Activated CD4-positive, alpha-beta memory T cell treated with anti-CD3 and anti-CD28 coated beads, Interleukin-2, amount 10 ng/mL, durations not matched to agents 7 days and 5 days (primary cell): ENCODE results near the gene THSD7A. TPM values are rescaled to one million over a fixed set of nuclear protein-coding genes. Genes with fewer than 3 reads are reported as not detected.

Experiments
- CTCF ChIA-PET: fragments of 350-600 bp; sonication (Branson Sonifier 250); formaldehyde crosslinking; loops from one replicate; lab custom pipeline; 2021; ENCODE audit warnings: antibody characterized with exemption, inconsistent platforms; lab: Charles Lee
- POLR2A ChIA-PET: fragments of 350-600 bp; sonication (Branson Sonifier 250); formaldehyde crosslinking; loops from one replicate; lab custom pipeline; 2021; ENCODE audit warnings: antibody characterized with exemption; lab: Charles Lee
- DNase-seq: peaks from one replicate; pipeline ENCODE4 v3.0.0-alpha.2; 2020
- H3K27ac Mint-ChIP-seq: one replicate; pipeline ENCODE4 v1.8.0; 2021; ENCODE audit warnings: mild to moderate bottlenecking, mixed read lengths
- H3K27me3 Mint-ChIP-seq: one replicate; pipeline ENCODE4 v1.8.0; 2021; ENCODE audit warnings: mixed read lengths
- H3K36me3 Mint-ChIP-seq: one replicate; pipeline ENCODE4 v1.8.0; 2021; ENCODE audit warnings: low read depth, mixed read lengths
- H3K4me1 Mint-ChIP-seq: one replicate; pipeline ENCODE4 v1.8.0; 2021; ENCODE audit warnings: mixed read lengths
- H3K4me3 Mint-ChIP-seq: one replicate; pipeline ENCODE4 v1.8.0; 2021; ENCODE audit warnings: mild to moderate bottlenecking, mixed read lengths
- H3K9me3 Mint-ChIP-seq: one replicate; pipeline ENCODE4 v1.8.0; 2021; ENCODE audit warnings: mixed read lengths
- total RNA-seq, 2 experiments: library from RNA; stranded (reverse); gene quantifications; one replicate each; pipeline ENCODE4 v1.2.3, GENCODE V29; 2021

THSD7A gene
- total RNA-seq, 2 experiments from 2014 or later, result not detected

DNA sequence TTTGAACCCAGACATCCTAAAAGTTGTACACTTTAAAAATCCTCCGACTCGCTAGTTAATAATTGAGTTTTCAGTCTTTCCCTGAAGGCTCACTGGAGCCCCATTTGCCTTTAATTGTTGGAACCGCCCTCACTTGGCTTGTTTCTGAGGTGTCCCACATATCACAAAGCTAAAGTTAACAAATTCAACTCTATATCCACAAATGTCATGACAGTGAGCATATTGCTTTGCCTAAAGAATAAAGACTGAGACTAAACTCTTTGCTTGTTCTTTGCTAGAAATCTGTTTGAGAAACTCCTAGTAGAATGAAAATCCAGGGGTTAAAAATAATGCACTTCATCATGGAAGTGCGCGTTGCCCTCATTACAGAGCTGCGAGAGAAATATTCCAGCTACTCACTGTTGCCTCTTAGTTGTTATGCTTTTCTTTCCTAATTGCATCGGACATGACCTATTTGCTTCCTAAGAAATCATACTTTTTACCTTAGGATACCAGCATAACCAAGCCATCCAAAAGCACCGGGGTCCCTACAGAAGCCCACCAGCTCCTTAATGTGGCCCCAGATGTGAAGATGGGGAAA is 752 bp downstream of the THSD7A start:
- Mint-ChIP-seq H3K36me3 (no peaks in the 10 kb centered on the region), H3K9me3 (no peaks in the 10 kb centered on the region), H3K27me3 (peaks cover 31% of the 10 kb centered on the region), H3K4me3 (no peak overlapping the region), H3K4me1 (peaks cover 9% of the 10 kb centered on the region), H3K27ac (no peak overlapping the region)
- ChIA-PET POLR2A (no interaction called here), CTCF (no interaction called here)
- DNase-seq, result no peak

- Mint-ChIP-seq H3K4me1 (peaks cover 9% of the 10 kb centered on the region), H3K27ac (no peak overlapping the region), H3K36me3 (no peaks in the 10 kb centered on the region), H3K27me3 (peaks cover 31% of the 10 kb centered on the region), H3K4me3 (no peak overlapping the region), H3K9me3 (no peaks in the 10 kb centered on the region)
- ChIA-PET CTCF (no interaction called here), POLR2A (no interaction called here)
- DNase-seq, result no peak
These were observed 1.3 kb downstream of the THSD7A start for GRCh38 chr7:11830582-11831155.

- peaks cover 9% of the 10 kb centered on the region for H3K4me1 Mint-ChIP-seq
- H3K27me3 Mint-ChIP-seq, result peaks cover 31% of the 10 kb centered on the region
- POLR2A ChIA-PET, result no interaction called here
- H3K27ac Mint-ChIP-seq, result no peak overlapping the region
- no peaks in the 10 kb centered on the region for H3K9me3 Mint-ChIP-seq
- no peaks in the 10 kb centered on the region for H3K36me3 Mint-ChIP-seq
- H3K4me3 Mint-ChIP-seq, result no peak overlapping the region
- DNase-seq, result no peak
- CTCF ChIA-PET, result no interaction called here
These were observed 2.0 kb downstream of the THSD7A start for GRCh38 chr7:11829954-11830353.

DNA sequence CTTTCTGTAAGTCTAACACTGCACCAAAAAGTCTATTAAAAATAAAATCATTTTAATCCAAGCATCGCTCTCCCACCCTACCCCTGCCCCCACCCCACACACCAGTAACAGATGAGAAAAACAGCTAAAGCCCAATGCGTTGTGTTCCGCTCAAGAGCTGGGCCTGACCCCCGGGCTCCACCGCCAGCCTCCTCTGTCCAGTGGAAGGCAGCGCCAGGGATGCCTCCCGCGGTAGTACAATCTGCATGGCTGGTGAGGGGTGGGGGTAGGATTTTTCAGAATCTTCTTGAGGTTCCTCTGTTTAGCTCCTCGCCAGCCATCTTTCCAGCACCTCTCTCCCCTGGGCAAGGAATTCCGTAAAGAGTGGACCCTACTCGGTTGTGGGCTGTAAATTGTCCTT is 12.1 kb downstream of the THSD7A start:
- Mint-ChIP-seq H3K4me3 (no peak overlapping the region), H3K27ac (no peak overlapping the region), H3K27me3 (no peaks in the 10 kb centered on the region), H3K9me3 (no peaks in the 10 kb centered on the region), H3K36me3 (no peaks in the 10 kb centered on the region), H3K4me1 (no peaks in the 10 kb centered on the region)
- POLR2A ChIA-PET, result no interaction called here
- CTCF ChIA-PET, result no interaction called here
- DNase-seq, result no peak

- DNase-seq, result no peak
- H3K4me1 Mint-ChIP-seq, result no peaks in the 10 kb centered on the region
- H3K27ac Mint-ChIP-seq, result no peak overlapping the region
- no peaks in the 10 kb centered on the region for H3K27me3 Mint-ChIP-seq
- POLR2A ChIA-PET, result no interaction called here
- no peaks in the 10 kb centered on the region for H3K9me3 Mint-ChIP-seq
- CTCF ChIA-PET, result no interaction called here
- no peaks in the 10 kb centered on the region for H3K36me3 Mint-ChIP-seq
- no peak overlapping the region for H3K4me3 Mint-ChIP-seq
These were observed 12.7 kb downstream of the THSD7A start for GRCh38 chr7:11819271-11819670.

GRCh38 chr7:11818281-11818680 is 13.7 kb downstream of the THSD7A start:
- no peak for DNase-seq
- H3K27me3 Mint-ChIP-seq, result no peaks in the 10 kb centered on the region
- H3K27ac Mint-ChIP-seq, result no peak overlapping the region
- CTCF ChIA-PET, result no interaction called here
- no peak overlapping the region for H3K4me3 Mint-ChIP-seq
- H3K4me1 Mint-ChIP-seq, result no peaks in the 10 kb centered on the region
- no peaks in the 10 kb centered on the region for H3K36me3 Mint-ChIP-seq
- POLR2A ChIA-PET, result no interaction called here
- H3K9me3 Mint-ChIP-seq, result no peaks in the 10 kb centered on the region

GRCh38 chr7:11817111-11817740 is 14.8 kb downstream of the THSD7A start:
- Mint-ChIP-seq H3K27ac (no peak overlapping the region), H3K4me3 (no peak overlapping the region), H3K36me3 (no peaks in the 10 kb centered on the region), H3K4me1 (no peaks in the 10 kb centered on the region), H3K27me3 (no peaks in the 10 kb centered on the region), H3K9me3 (no peaks in the 10 kb centered on the region)
- DNase-seq, result no peak
- CTCF ChIA-PET, result no interaction called here
- POLR2A ChIA-PET, result no interaction called here

GRCh38 chr7:11811709-11812108 is 20.3 kb downstream of the THSD7A start:
- Mint-ChIP-seq H3K4me1 (no peaks in the 10 kb centered on the region), H3K27me3 (no peaks in the 10 kb centered on the region), H3K9me3 (no peaks in the 10 kb centered on the region), H3K36me3 (no peaks in the 10 kb centered on the region), H3K4me3 (no peak overlapping the region), H3K27ac (no peak overlapping the region)
- DNase-seq, result no peak
- ChIA-PET CTCF (no interaction called here), POLR2A (no interaction called here)

DNA sequence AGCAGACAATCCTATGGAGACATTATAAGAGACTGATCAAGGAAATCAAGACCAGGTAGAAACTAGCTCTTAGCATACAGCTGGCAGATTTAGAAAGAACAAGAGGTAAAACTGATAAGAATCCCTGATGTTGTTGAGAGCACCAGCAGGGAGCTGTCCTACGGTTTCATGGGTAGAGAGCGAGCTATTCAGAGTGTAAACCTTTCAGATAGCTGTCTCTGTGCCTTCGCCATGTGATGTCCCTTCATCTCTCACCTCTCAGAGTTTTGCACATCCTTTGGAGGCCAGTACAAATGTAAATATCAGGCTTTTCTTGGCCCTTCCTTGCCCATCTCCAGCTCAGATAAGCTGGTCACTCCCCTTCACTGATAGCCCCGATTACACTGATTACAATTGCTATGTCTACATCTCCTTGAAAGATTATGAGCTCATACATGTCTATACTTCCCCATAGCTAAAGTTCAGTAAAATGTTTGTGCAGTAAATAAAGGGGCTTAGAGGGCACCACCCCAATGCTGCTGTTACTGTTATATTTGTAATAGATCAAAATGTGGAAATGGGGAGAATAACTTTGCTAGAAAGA is 21.9 kb downstream of the THSD7A start:
- no peak overlapping the region for H3K27ac Mint-ChIP-seq
- no peak for DNase-seq
- H3K27me3 Mint-ChIP-seq, result no peaks in the 10 kb centered on the region
- H3K4me1 Mint-ChIP-seq, result no peaks in the 10 kb centered on the region
- ChIA-PET POLR2A (no interaction called here), CTCF (no interaction called here)
- H3K36me3 Mint-ChIP-seq, result no peaks in the 10 kb centered on the region
- no peaks in the 10 kb centered on the region for H3K9me3 Mint-ChIP-seq
- no peak overlapping the region for H3K4me3 Mint-ChIP-seq

DNA sequence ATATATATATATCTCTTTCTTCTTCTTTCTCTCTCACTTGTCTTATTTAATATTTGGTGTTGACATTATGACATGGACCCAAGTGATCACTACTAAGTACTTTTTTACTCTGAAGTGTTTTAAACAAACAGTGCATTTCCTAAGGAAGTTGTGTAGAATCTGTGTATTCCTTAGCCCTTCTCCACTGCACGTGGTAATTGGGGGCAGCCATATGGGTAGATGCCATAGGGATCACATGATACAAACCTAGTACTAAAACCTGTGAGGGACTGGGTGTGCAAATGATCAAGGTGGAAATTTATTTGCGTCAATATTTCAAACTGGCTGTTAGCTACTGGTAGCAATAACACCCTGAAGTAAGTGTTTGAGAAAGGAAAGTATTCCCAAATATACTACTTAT is 25.0 kb downstream of the THSD7A start:
- Mint-ChIP-seq H3K9me3 (no peaks in the 10 kb centered on the region), H3K4me3 (no peak overlapping the region), H3K4me1 (no peaks in the 10 kb centered on the region), H3K36me3 (no peaks in the 10 kb centered on the region), H3K27me3 (no peaks in the 10 kb centered on the region), H3K27ac (no peak overlapping the region)
- DNase-seq, result no peak
- ChIA-PET POLR2A (no interaction called here), CTCF (no interaction called here)

DNA sequence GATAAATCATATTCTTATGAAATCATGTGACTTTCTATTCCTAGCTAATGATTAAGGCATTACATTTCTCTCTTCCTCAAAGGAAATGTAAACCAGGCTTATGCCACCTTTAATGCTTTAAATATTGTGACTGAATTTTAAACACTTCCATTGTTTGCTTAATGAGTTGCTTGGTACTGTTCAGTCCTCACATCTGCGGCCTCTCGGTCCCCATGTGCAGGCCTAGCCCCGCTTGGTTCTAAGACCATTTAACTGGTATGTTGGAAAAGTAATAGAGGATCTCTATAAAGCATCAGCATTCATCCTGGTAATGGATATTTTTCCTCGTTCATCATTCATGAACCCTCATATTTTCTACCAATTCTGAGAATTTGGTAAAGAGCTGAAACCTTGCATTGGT is 27.4 kb downstream of the THSD7A start:
- H3K4me1 Mint-ChIP-seq, result no peaks in the 10 kb centered on the region
- no peak overlapping the region for H3K27ac Mint-ChIP-seq
- no peak overlapping the region for H3K4me3 Mint-ChIP-seq
- no peaks in the 10 kb centered on the region for H3K9me3 Mint-ChIP-seq
- H3K27me3 Mint-ChIP-seq, result no peaks in the 10 kb centered on the region
- DNase-seq, result no peak
- CTCF ChIA-PET, result interaction anchor here (1.4 kb wide), 1 partner anchor 10 kb away, joined by 3 read pairs; no protein-coding TSS in a partner anchor
- H3K36me3 Mint-ChIP-seq, result no peaks in the 10 kb centered on the region
- POLR2A ChIA-PET, result no interaction called here

- DNase-seq, result no peak
- Mint-ChIP-seq H3K27me3 (no peaks in the 10 kb centered on the region), H3K36me3 (no peaks in the 10 kb centered on the region), H3K4me3 (no peak overlapping the region), H3K4me1 (no peaks in the 10 kb centered on the region), H3K9me3 (no peaks in the 10 kb centered on the region), H3K27ac (no peak overlapping the region)
- ChIA-PET CTCF (no interaction called here), POLR2A (no interaction called here)
These were observed 36.8 kb downstream of the THSD7A start for GRCh38 chr7:11795231-11795630.

DNA sequence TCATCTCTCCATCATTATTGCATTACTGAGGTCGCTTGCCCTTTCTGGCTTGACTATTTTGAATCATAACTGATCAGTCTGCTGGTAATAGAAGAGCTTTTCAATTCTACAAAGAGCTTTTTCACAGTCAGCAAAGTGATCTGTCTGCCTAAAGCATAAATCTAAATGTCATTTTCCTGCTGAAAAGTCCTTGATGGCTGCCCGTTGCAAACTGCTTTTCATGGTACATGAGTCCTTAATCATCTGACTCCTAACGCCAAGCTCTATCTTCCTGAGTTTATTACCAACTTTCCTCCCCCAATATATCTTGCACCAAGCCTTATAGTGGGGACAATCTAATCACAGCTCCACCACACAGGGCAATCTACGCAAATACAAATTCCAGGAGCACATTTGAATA is 39.8 kb downstream of the THSD7A start:
- CTCF ChIA-PET, result no interaction called here
- Mint-ChIP-seq H3K9me3 (no peaks in the 10 kb centered on the region), H3K27ac (no peak overlapping the region), H3K27me3 (no peaks in the 10 kb centered on the region), H3K4me1 (no peaks in the 10 kb centered on the region), H3K36me3 (no peaks in the 10 kb centered on the region), H3K4me3 (no peak overlapping the region)
- DNase-seq, result no peak
- POLR2A ChIA-PET, result no interaction called here

DNA sequence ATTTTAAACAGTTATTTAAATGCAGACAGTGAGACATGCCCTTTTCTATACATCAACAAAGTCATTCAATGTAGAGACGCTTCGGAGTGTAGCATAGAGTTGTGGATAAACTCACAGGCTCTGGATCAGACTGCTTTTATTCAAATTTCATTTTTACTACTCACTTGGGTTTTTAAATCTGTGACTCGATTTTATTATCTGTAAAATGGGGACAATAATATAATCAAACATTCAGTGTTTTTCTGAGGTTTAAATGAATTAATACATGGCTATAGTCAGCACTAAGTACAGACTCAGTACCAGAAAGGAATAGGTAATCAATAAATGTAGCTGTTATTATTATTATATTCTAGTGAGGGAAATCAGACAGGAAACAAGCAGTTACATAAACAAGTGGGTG is 43.4 kb downstream of the THSD7A start:
- Mint-ChIP-seq H3K9me3 (no peaks in the 10 kb centered on the region), H3K27ac (no peak overlapping the region), H3K4me3 (no peak overlapping the region), H3K4me1 (no peaks in the 10 kb centered on the region), H3K27me3 (no peaks in the 10 kb centered on the region), H3K36me3 (no peaks in the 10 kb centered on the region)
- no peak for DNase-seq
- POLR2A ChIA-PET, result no interaction called here
- CTCF ChIA-PET, result no interaction called here
